AG09319 (cell line): Measurements from ENCODE around the gene RAP1A.

Experiments
- DNase-seq: peaks from one replicate; pipeline ENCODE4 v3.0.0-alpha.2; 2010; ENCODE audit warnings: low read depth; ENCODE audit errors: extremely low read depth
- TF ChIP-seq, protein P1 (sequence below): IDR thresholded peaks from 2 replicates; pipeline ENCODE4 v1.5.1; 2011; ENCODE audit warnings: low read depth, mild to moderate bottlenecking, inconsistent platforms, low read length, moderate library complexity

The RAP1A gene

DNA sequence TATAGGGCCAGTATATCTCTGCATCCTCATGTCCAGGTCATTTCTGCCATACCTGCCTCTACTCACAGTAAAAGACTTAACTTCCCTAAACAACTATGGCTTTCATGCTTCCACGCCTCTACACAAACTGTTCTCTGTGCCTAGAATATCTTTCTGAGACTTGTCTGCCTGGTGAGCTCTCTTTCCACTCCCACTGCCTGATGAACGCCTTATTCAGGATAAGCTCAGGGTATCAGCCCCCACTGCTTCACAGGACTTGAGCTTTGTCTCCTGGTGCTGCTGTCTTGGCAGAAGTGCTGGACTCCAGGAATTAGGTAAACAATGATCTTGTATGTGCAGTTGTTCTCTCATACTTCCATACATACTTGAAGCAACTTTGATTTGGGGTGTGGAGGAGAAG, 131.3 kb downstream of the RAP1A start:
- TF ChIP-seq, protein P1, sequence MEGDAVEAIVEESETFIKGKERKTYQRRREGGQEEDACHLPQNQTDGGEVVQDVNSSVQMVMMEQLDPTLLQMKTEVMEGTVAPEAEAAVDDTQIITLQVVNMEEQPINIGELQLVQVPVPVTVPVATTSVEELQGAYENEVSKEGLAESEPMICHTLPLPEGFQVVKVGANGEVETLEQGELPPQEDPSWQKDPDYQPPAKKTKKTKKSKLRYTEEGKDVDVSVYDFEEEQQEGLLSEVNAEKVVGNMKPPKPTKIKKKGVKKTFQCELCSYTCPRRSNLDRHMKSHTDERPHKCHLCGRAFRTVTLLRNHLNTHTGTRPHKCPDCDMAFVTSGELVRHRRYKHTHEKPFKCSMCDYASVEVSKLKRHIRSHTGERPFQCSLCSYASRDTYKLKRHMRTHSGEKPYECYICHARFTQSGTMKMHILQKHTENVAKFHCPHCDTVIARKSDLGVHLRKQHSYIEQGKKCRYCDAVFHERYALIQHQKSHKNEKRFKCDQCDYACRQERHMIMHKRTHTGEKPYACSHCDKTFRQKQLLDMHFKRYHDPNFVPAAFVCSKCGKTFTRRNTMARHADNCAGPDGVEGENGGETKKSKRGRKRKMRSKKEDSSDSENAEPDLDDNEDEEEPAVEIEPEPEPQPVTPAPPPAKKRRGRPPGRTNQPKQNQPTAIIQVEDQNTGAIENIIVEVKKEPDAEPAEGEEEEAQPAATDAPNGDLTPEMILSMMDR: no peak
- DNase-seq: no peak

DNA sequence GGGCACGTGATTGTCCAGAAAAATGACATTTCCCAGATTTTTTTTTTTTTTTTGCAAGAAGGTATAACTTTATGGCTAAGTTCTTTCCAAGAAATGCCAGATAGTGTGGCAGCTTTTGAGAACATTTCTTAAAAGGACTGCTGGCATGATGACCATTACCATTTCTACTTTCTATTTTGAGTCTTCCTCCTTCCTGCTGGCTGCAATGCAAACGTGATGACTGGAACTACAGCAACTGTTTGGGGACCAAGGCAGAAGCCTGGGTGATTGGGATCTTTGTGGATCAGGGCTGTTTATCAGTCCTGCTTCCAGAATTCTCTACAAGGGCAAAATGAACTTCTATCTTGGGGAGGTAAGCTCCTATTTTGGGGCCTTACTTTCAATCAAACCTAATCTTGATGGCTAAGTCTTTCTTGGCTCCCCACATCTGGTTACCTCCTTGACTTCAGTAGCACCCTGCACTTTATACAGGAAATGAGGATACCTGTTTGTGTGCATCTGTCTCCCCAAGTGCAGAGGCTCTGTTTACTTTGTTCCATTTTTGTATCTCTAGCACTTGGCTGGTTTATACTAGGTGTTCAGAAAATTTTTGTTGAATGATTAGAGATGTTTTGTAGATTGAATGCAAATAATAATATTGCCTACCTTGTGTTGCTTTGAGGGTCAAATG, 132.5 kb downstream of the RAP1A start:
- no peak for DNase-seq
- TF ChIP-seq, protein P1: no peak

DNA sequence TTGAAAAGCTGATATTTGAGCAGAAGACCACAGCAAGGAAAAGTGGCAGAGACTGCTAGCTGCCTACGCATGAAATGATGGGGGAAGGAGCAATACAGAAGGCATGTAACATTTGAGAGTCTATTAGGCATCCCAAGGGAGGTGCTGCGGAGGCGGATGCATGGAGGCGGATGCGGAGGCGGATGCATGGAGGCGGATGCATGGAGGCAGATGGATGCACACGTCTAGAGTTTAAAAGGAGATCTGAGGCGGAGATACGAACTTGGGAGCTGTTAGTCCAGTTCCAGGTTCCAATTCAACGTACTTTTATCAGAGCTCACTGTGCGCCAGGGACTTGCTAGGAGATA, 135.4 kb downstream of the RAP1A start:
- no peak for DNase-seq
- TF ChIP-seq, protein P1: no peak

DNA sequence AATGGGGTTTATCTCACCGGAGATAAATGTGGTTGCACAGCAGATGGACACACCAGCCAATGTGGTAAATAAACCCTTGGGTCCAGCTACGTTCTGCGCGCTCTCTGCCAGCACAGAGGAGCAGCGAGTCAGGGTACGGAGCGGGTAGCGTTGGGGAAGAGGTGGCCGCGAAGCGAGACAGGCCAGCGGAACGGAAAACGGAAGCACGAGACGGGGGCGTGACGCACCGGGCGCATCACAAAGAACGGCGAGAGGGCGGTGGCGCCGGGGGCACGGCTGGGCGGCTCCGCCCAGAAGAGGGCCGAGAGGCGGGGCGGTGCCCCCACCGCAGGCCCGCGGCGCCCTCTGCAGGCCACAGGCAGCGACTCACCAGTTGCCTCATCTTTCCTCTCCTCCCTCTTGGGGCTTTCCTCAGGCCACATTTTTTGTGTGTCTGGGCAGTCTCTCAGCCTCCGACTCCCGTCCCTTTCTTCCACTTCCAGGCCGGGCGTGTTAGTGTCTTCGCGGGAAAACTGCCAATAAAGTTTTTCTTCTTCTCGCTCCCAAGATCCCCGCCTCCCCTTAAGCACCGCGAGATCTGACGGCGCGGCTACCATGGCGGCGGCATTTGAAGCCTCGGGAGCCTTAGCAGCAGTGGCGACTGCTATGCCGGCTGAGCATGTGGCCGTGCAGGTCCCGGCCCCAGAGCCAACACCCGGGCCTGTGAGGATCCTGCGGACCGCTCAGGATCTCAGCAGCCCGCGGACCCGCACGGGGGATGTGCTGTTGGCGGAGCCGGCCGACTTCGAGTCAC, 135.9 kb downstream of the RAP1A start, which contains the start of gene DDX20:
Gene DDX20 (plus strand): TSS at position 571 of the 793 bp plus-strand sequence. CDS start 24 bp downstream, at position 595.
- TF ChIP-seq, protein P1: peak; percentile 75
- peak; percentile 92 for DNase-seq

DNA sequence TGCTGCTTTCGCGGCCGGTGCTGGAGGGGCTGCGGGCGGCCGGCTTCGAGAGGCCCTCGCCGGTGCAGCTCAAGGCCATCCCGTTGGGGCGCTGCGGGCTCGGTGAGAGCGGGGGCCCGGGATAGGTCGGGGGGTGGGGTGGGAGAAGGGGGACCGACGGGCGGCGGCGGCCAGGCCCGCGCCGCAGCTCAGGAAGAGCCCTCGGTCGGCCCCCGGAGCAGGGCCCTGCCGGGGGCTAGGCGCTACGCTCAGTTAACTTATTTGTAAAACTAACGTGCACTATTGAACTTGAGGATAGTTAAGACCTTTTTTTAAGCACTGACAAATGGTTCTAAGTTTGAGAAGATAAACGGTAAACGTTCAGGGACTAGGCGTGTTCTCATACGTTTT, 136.5 kb downstream of the RAP1A start:
- DNase-seq: no peak
- TF ChIP-seq, protein P1: no peak

DNA sequence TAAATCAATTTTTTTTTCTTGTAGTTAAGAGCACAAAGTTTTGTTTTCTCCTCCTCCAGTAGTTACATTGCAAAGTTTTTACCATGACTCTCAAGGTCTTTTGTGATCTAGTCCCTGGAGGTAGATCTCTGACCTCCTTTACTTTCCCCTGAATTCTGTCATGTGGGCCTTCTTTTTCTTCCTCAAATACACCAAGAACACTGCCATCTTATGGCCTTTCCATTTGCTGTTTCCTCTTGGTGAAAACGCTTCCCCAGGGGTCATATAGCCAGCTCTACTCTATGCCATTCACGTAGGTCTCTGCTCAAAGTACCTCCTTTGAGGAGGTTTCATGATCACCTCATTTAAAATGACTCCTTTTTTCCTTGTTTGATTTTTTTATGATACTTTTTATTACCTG, 138.8 kb downstream of the RAP1A start:
- TF ChIP-seq, protein P1: no peak; the same call in 1 of the 2 replicates
- no peak for DNase-seq

DNA sequence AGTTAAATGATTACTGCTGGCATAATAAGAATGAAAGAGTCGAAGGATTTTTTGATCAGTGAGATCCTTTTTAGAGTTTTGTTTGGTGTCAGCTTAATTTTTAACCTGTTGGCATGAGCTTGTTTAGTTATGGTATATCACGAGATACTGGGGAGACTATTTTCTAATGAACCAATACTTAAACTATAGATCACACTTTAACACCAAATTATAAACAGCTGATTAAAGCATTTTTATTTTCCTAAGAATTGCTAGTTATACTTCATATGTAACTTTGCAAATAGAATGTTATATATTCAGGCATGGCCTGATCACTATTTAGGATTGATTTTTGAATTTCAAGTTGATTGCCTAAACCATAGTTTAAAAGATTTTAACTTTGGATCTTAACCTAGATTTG, 142.1 kb downstream of the RAP1A start:
- TF ChIP-seq, protein P1: no peak
- no peak for DNase-seq
